KMS-11 (cell line): ENCODE data around the gene SEMA4C.

Experiments
- H2AFZ ChIP-seq: fragments of 200-600 bp; sonication (generic); 2 replicates; pipeline ENCODE4 v1.6.1; 2016; ENCODE audit warnings: antibody characterized with exemption, mixed run types, low read depth
- H3K27ac ChIP-seq: fragments of 200-600 bp; sonication (generic); 2 replicates; pipeline ENCODE4 v1.6.1; 2016; ENCODE audit warnings: mild to moderate bottlenecking, mixed run types
- H3K27me3 ChIP-seq: fragments of 200-600 bp; sonication (generic); 2 replicates; pipeline ENCODE4 v1.6.1; 2017; ENCODE audit warnings: mild to moderate bottlenecking, low read depth, mixed run types, moderate library complexity; ENCODE audit not compliant: insufficient read depth
- H3K36me3 ChIP-seq: fragments of 200-600 bp; sonication (generic); 2 replicates; pipeline ENCODE4 v1.6.1; 2017; ENCODE audit warnings: mild to moderate bottlenecking, mixed run types; ENCODE audit not compliant: insufficient read depth
- H3K4me1 ChIP-seq: fragments of 200-600 bp; sonication (generic); 2 replicates; pipeline ENCODE4 v1.6.1; 2016; ENCODE audit warnings: mild to moderate bottlenecking, low read depth, mixed run types; ENCODE audit not compliant: poor library complexity, severe bottlenecking
- H3K4me2 ChIP-seq: fragments of 200-600 bp; sonication (generic); 2 replicates; pipeline ENCODE4 v1.7.0; 2016; ENCODE audit warnings: mild to moderate bottlenecking, mixed run types
- H3K4me3 ChIP-seq: fragments of 200-600 bp; sonication (generic); IDR thresholded peaks from 2 replicates; pipeline ENCODE4 v1.6.1; 2017; ENCODE audit warnings: low read depth, low read length, mixed read lengths; ENCODE audit not compliant: insufficient read depth
- H3K79me2 ChIP-seq: fragments of 200-600 bp; sonication (generic); 2 replicates; pipeline ENCODE4 v1.6.1; 2016; ENCODE audit warnings: low read depth, mixed run types; ENCODE audit not compliant: insufficient read depth
- H3K9ac ChIP-seq: fragments of 200-600 bp; sonication (generic); 2 replicates; pipeline ENCODE4 v1.6.1; 2016; ENCODE audit warnings: mild to moderate bottlenecking, mixed run types
- H4K20me1 ChIP-seq: fragments of 200-600 bp; sonication (generic); 2 replicates; pipeline ENCODE4 v1.6.1; 2016; ENCODE audit warnings: mild to moderate bottlenecking, mixed run types; ENCODE audit not compliant: insufficient read depth
- TF ChIP-seq, protein P1 (sequence below): fragments of 200-600 bp; sonication (generic); conservative IDR thresholded peaks from 2 replicates; pipeline ENCODE4 v1.6.1; 2017; ENCODE audit warnings: low read depth, mild to moderate bottlenecking, antibody characterized with exemption, low read length, moderate library complexity, mixed read lengths

SEMA4C gene

DNA sequence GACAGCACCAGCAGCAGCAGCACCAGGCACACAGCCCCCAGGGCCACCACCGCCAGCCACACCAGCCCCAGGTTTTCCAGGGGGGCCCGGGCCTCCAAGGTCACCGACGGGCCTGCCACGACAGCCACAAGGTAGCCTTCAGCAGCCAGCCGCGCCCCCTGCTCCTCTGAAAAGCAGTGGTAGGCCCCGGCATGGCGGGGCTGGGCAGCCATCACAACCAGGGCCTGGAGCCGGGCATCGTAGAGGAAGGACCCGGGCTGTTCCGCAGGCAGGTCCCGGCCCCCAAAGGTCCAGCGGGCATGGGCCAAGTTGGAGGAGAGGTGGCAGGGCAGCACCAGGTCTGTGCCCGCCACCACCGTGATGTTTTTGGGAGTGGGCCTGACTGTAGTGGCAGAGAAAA lies 8.8 kb downstream of the SEMA4C start:
- Histone ChIP-seq H3K27ac (no peak overlapping the region), H3K27me3 (no peaks in the 10 kb centered on the region), H3K79me2 (peaks cover 16% of the 10 kb centered on the region), H3K36me3 (peaks cover 2% of the 10 kb centered on the region; the same call in 1 of the 2 replicates), H3K4me1 (peaks cover 7% of the 10 kb centered on the region), H3K4me3 (no peak overlapping the region), H3K9ac (no peak overlapping the region), H2AFZ (no peak overlapping the region), H3K4me2 (no peak overlapping the region), H4K20me1 (no peaks in the 10 kb centered on the region; the same call in 1 of the 2 replicates)
- TF ChIP-seq, protein P1, sequence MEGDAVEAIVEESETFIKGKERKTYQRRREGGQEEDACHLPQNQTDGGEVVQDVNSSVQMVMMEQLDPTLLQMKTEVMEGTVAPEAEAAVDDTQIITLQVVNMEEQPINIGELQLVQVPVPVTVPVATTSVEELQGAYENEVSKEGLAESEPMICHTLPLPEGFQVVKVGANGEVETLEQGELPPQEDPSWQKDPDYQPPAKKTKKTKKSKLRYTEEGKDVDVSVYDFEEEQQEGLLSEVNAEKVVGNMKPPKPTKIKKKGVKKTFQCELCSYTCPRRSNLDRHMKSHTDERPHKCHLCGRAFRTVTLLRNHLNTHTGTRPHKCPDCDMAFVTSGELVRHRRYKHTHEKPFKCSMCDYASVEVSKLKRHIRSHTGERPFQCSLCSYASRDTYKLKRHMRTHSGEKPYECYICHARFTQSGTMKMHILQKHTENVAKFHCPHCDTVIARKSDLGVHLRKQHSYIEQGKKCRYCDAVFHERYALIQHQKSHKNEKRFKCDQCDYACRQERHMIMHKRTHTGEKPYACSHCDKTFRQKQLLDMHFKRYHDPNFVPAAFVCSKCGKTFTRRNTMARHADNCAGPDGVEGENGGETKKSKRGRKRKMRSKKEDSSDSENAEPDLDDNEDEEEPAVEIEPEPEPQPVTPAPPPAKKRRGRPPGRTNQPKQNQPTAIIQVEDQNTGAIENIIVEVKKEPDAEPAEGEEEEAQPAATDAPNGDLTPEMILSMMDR, result no peak

DNA sequence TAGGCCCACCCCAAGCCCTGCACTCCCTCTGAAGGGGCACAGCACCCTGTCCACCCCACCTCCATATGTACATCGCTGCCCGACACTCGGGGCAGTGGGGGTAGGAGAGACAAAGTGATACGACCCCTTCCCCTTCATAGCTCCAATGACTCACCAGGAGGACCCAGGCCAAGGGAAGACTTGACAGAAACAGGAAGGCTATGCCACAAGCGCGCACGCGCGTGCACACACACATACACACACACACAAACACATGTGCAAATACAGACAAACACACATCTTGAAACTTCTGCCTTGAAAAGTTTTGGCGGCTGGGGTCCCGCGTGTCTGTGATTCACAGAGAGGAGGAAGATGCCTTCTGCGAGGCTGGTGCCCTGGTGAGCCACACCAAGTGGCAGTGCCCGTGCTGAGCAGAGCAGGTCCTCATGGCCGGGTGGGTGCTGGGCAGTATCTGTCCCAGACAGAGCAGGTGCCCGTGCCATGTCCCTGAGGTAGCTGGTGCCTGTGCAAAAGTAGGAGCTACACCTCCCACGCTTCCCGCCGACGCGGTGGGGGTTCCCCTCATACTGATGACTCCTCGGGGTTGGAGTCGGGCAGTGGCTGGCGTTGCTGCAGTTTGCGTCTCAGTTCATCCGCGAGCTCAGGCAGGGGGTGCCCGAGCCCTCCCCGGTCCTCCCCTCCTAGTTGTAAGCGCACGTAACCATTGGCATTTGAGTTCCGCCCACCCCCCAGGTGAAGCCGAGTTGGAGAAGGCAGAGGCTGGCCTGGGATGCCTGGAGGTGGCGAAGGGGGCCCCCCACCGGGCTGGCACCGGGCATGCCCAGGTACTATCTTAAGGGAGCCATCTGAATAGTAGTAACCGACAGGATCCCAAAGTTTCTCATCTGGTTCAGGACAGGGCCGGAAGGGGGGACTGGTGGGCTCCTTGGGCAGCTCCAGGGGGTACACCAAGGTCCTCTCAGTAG lies 9.5 kb downstream of the SEMA4C start:
- peaks cover 15% of the 10 kb centered on the region for H3K4me1 ChIP-seq
- TF ChIP-seq, protein P1, result no peak
- no peaks in the 10 kb centered on the region for H3K27me3 ChIP-seq
- peaks cover 2% of the 10 kb centered on the region; the same call in 1 of the 2 replicates for H3K36me3 ChIP-seq
- no peak overlapping the region for H3K9ac ChIP-seq
- no peak overlapping the region for H3K4me2 ChIP-seq
- H3K27ac ChIP-seq, result no peak overlapping the region
- peaks cover 23% of the 10 kb centered on the region for H3K79me2 ChIP-seq
- H3K4me3 ChIP-seq, result no peak overlapping the region
- H4K20me1 ChIP-seq, result no peaks in the 10 kb centered on the region; the same call in 1 of the 2 replicates
- no peak overlapping the region for H2AFZ ChIP-seq

GRCh38 chr2:96859681-96860064 lies 10.2 kb downstream of the SEMA4C start:
- Histone ChIP-seq H4K20me1 (peaks cover 5% of the 10 kb centered on the region; the same call in 1 of the 2 replicates), H2AFZ (no peak overlapping the region), H3K27me3 (no peaks in the 10 kb centered on the region), H3K4me1 (peaks cover 21% of the 10 kb centered on the region), H3K27ac (no peak overlapping the region), H3K9ac (no peak overlapping the region), H3K4me3 (no peak overlapping the region), H3K79me2 (peaks cover 30% of the 10 kb centered on the region), H3K4me2 (no peak overlapping the region), H3K36me3 (peaks cover 2% of the 10 kb centered on the region; the same call in 1 of the 2 replicates)
- TF ChIP-seq, protein P1, result no peak

DNA sequence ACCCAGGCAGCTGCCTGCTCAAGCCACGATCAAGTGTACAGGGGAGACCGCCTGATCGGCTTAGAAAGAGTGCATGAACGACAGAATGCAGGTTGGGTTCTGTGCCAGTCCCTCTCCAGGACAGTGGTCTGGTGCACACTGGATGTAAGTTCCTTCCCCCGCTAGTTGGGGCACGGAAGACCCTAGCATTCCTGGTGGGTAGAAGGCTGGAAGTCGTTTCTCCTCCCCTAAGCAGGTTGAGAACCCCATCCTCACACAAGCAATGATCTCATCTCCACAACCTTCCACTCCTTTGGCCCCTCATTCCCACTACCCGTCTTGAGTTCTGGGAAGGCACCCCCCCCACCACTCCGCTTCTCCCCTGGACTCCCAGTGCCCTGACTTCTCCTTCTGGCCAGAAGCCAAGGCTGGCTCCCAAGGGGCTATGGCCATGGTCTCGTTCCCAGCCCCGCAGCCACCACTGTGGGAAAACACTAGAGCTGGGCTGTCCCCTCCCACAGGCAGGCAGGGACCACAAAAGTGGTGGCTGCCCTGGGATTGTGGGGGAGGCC lies 10.7 kb downstream of the SEMA4C start:
- peaks cover 26% of the 10 kb centered on the region for H3K4me1 ChIP-seq
- no peaks in the 10 kb centered on the region for H3K27me3 ChIP-seq
- TF ChIP-seq, protein P1, result no peak
- no peak overlapping the region for H3K4me3 ChIP-seq
- no peak overlapping the region for H3K27ac ChIP-seq
- H3K4me2 ChIP-seq, result no peak overlapping the region
- H3K36me3 ChIP-seq, result peaks cover 2% of the 10 kb centered on the region; the same call in 1 of the 2 replicates
- H2AFZ ChIP-seq, result no peak overlapping the region
- H4K20me1 ChIP-seq, result peaks cover 8% of the 10 kb centered on the region; the same call in 1 of the 2 replicates
- peaks cover 35% of the 10 kb centered on the region for H3K79me2 ChIP-seq
- H3K9ac ChIP-seq, result no peak overlapping the region
